GM21515 (cell line): Measurements from ENCODE around the gene SIX1.

ENCODE experiments used
- ATAC-seq: cut with Tn5 transposase; IDR thresholded peaks from one replicate; pipeline ENCODE4 v1.9.1; 2021; ENCODE audit not compliant: unreplicated experiment

Gene SIX1

GRCh38 chr14:60643141-60643462 is 6.2 kb downstream of the SIX1 start:
- ATAC-seq = no peak

- no peak for ATAC-seq
Observed at GRCh38 chr14:60642270-60643140, 6.8 kb downstream of the SIX1 start.

- ATAC-seq = no peak
Observed at GRCh38 chr14:60641742-60642269, 7.5 kb downstream of the SIX1 start.

- ATAC-seq = no peak
Observed at GRCh38 chr14:60640859-60641741, 8.2 kb downstream of the SIX1 start.

GRCh38 chr14:60639674-60640073 is 9.6 kb downstream of the SIX1 start:
- no peak for ATAC-seq

GRCh38 chr14:60637479-60638315 is 11.6 kb downstream of the SIX1 start:
- ATAC-seq = no peak

GRCh38 chr14:60636879-60637478 is 12.3 kb downstream of the SIX1 start:
- ATAC-seq = no peak

GRCh38 chr14:60634153-60634552 is 15.1 kb downstream of the SIX1 start:
- ATAC-seq = no peak

- peak; percentile 80 for ATAC-seq
Observed at GRCh38 chr14:60632777-60633176, 16.5 kb downstream of the SIX1 start.

- peak; percentile 73 for ATAC-seq
Observed at GRCh38 chr14:60632257-60632656, 17.0 kb downstream of the SIX1 start.

GRCh38 chr14:60631842-60632241 is 17.4 kb downstream of the SIX1 start:
- ATAC-seq = no peak

- no peak for ATAC-seq
Observed at GRCh38 chr14:60630129-60630528, 19.1 kb downstream of the SIX1 start.

GRCh38 chr14:60628892-60629291 is 20.4 kb downstream of the SIX1 start:
- ATAC-seq = no peak

- ATAC-seq = no peak
Observed at GRCh38 chr14:60622917-60623257, 26.4 kb downstream of the SIX1 start.

GRCh38 chr14:60622210-60622916 is 26.9 kb downstream of the SIX1 start:
- no peak for ATAC-seq

- ATAC-seq = no peak
Observed at GRCh38 chr14:60621386-60621785, 27.9 kb downstream of the SIX1 start.

- no peak for ATAC-seq
Observed at GRCh38 chr14:60618241-60618640, 31.0 kb downstream of the SIX1 start.

GRCh38 chr14:60616461-60616959 is 32.8 kb downstream of the SIX1 start:
- ATAC-seq = no peak

- ATAC-seq = no peak
Observed at GRCh38 chr14:60602291-60602690, 47.0 kb downstream of the SIX1 start.

- ATAC-seq = no peak
Observed at GRCh38 chr14:60599727-60600126, 49.5 kb downstream of the SIX1 start.
